Lower lobe of right lung (tissue), 2 donors: ENCODE data around the gene RBM15. TPM values are rescaled to one million over a fixed set of nuclear protein-coding genes. Genes with fewer than 3 reads are reported as not detected.

Source experiments
- ATAC-seq, 2 donors: fragments of 200-7000 bp; cut with Tn5 transposase; one replicate each; pipeline ENCODE4 v1.9.1; 2020 to 2022; ENCODE audit warnings: mild to moderate bottlenecking in 2 of 2, moderate library complexity in 2 of 2
- DNase-seq: peaks from one replicate; pipeline ENCODE4 v3.0.0-alpha.2; 2020
- H3K27ac ChIP-seq: fragments of 200-600 bp; one replicate; pipeline ENCODE4 v1.8.0; 2022
- H3K27me3 ChIP-seq: fragments of 200-600 bp; one replicate; pipeline ENCODE4 v1.8.0; 2022; ENCODE audit warnings: low read depth
- H3K36me3 ChIP-seq: fragments of 200-600 bp; one replicate; pipeline ENCODE4 v1.8.0; 2022; ENCODE audit warnings: mild to moderate bottlenecking
- H3K4me1 ChIP-seq: fragments of 200-600 bp; one replicate; pipeline ENCODE4 v1.8.0; 2022
- H3K4me3 ChIP-seq: fragments of 200-600 bp; one replicate; pipeline ENCODE4 v1.8.0; 2022; ENCODE audit warnings: mild to moderate bottlenecking
- H3K9me3 ChIP-seq: fragments of 200-600 bp; one replicate; pipeline ENCODE4 v1.8.0; 2022
- intact Hi-C: fragments of 100-400 bp; cut with DNase I; formaldehyde crosslinking; loops from one replicate; pipeline ENCODE4 v1.11.0; 2022
- total RNA-seq: library from RNA; stranded (reverse); fragmentation: NEBNext Ultra II Directional; extraction: Animal tissue kit (Norgen Biotek cat#: 25700); gene quantifications from one replicate; pipeline ENCODE4 v1.2.1, GENCODE V29; 2021
- TF ChIP-seq, protein P1 (sequence below): fragments of 200-600 bp; IDR thresholded peaks from one replicate; pipeline ENCODE4 v1.8.0; 2022; ENCODE audit warnings: antibody characterized with exemption, mild to moderate bottlenecking
- donor health status: DM: no; HTN: yes; CAD: no; lungs with severe emphysema.

Gene RBM15
- total RNA-seq, 1 donor from 2014 or later = 23.3 TPM

GRCh38 chr1:110345480-110345879 lies 6.3 kb downstream of the RBM15 start:
- Histone ChIP-seq H3K27ac (no peak overlapping the region), H3K4me3 (no peak overlapping the region), H3K9me3 (no peaks in the 10 kb centered on the region), H3K27me3 (no peaks in the 10 kb centered on the region), H3K36me3 (peaks cover 65% of the 10 kb centered on the region), H3K4me1 (peaks cover 91% of the 10 kb centered on the region)
- intact Hi-C loops = no loop called here
- DNase-seq (no peak), ATAC-seq (no peak)
- TF ChIP-seq, protein P1, sequence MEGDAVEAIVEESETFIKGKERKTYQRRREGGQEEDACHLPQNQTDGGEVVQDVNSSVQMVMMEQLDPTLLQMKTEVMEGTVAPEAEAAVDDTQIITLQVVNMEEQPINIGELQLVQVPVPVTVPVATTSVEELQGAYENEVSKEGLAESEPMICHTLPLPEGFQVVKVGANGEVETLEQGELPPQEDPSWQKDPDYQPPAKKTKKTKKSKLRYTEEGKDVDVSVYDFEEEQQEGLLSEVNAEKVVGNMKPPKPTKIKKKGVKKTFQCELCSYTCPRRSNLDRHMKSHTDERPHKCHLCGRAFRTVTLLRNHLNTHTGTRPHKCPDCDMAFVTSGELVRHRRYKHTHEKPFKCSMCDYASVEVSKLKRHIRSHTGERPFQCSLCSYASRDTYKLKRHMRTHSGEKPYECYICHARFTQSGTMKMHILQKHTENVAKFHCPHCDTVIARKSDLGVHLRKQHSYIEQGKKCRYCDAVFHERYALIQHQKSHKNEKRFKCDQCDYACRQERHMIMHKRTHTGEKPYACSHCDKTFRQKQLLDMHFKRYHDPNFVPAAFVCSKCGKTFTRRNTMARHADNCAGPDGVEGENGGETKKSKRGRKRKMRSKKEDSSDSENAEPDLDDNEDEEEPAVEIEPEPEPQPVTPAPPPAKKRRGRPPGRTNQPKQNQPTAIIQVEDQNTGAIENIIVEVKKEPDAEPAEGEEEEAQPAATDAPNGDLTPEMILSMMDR = no peak

DNA sequence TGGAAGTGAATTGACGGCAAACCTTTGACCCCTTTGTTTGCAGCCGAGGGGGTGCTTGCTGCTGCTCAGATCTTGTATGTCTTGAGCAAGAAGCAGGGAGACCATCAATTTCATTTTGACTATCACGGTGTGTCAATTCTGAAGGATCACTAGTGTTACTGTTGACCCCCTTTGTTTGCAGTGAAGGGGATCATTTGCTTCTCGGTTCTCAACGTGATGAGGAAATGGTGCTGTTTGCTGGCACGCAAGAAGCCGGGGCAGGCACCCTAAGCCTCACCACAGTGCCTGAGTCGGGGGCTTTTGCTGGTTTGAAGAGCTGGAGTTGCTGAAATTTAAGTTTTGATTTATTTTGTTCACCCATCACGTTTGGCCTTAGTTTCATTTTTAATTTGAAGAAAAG lies 7.5 kb downstream of the RBM15 start:
- Histone ChIP-seq H3K36me3 (peaks cover 53% of the 10 kb centered on the region), H3K4me3 (no peak overlapping the region), H3K27me3 (no peaks in the 10 kb centered on the region), H3K4me1 (peaks cover 91% of the 10 kb centered on the region), H3K27ac (no peak overlapping the region), H3K9me3 (no peaks in the 10 kb centered on the region)
- TF ChIP-seq, protein P1 = no peak
- DNase-seq (no peak), ATAC-seq (no peak)
- intact Hi-C loops = no loop called here

GRCh38 chr1:110347182-110347893 lies 8.2 kb downstream of the RBM15 start:
- Histone ChIP-seq H3K36me3 (peaks cover 47% of the 10 kb centered on the region), H3K27ac (no peak overlapping the region), H3K9me3 (no peaks in the 10 kb centered on the region), H3K4me3 (no peak overlapping the region), H3K27me3 (no peaks in the 10 kb centered on the region), H3K4me1 (peaks cover 88% of the 10 kb centered on the region)
- TF ChIP-seq, protein P1 = no peak
- intact Hi-C loops = no loop called here
- no peak for DNase-seq
- no peak for ATAC-seq

- Histone ChIP-seq H3K4me3 (no peak overlapping the region), H3K9me3 (no peaks in the 10 kb centered on the region), H3K36me3 (peaks cover 40% of the 10 kb centered on the region), H3K4me1 (peaks cover 81% of the 10 kb centered on the region), H3K27ac (no peak overlapping the region), H3K27me3 (no peaks in the 10 kb centered on the region)
- no peak for DNase-seq
- no peak for ATAC-seq
- intact Hi-C loops = no loop called here
- TF ChIP-seq, protein P1 = no peak
These were observed 8.9 kb downstream of the RBM15 start for GRCh38 chr1:110348050-110348449.

DNA sequence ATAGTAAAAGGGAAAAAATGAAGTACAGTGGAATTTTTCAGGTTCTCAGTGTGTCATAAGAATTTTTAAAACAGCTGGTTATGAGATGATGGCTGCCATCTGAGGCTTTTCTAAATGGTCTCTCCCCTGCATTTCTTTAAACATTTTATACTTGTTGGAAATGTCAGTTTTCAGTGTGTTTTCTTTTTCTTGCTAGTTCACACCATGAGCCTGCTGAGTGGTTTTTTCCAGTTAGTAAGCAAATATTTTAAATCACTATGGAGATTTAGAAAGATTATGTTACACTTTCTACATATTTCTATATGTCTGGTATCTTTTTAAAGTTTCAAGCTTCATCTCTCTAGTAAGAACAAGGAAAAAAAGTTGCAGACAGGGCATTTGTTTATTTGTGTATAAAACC lies 9.6 kb downstream of the RBM15 start:
- H3K27me3 ChIP-seq = no peaks in the 10 kb centered on the region
- H3K4me3 ChIP-seq = no peak overlapping the region
- TF ChIP-seq, protein P1 = no peak
- H3K27ac ChIP-seq = no peak overlapping the region
- peaks cover 74% of the 10 kb centered on the region for H3K4me1 ChIP-seq
- intact Hi-C loops = no loop called here
- peaks cover 33% of the 10 kb centered on the region for H3K36me3 ChIP-seq
- no peaks in the 10 kb centered on the region for H3K9me3 ChIP-seq
- no peak for ATAC-seq
- no peak for DNase-seq
